Smooth muscle cell of the brain vasculature (primary cell): ENCODE data around the gene GRAMD2B.
"Not testable (repeated sequence)": the region's sequence is repeated elsewhere in the genome, so short reads cannot be mapped to it uniquely, and the experiment has no call there.

ENCODE experiments used
- DNase-seq: peaks from one replicate; pipeline ENCODE4 v3.0.0-alpha.2; 2012; ENCODE audit warnings: low read depth, low spot score

Gene GRAMD2B

DNA sequence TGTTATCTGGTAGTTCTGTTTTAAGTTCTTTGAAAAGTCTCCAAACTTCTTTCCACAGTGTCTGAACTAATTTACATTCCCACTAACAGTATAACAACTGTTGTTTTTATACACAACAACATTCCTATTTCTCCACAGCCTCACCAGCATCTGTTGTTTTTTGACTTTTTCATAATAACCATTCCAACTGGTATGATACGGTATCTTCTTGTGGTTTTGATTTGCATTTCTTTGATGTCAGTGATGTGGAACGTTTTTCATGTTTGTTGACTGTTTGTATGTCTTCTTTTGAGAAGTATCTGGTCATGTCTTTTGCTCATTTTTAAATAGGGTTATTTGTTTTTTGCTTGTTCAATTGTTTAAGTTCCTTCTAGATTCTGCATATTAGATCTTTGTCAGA is 12.6 kb upstream of the GRAMD2B start:
- DNase-seq, result no peak

DNA sequence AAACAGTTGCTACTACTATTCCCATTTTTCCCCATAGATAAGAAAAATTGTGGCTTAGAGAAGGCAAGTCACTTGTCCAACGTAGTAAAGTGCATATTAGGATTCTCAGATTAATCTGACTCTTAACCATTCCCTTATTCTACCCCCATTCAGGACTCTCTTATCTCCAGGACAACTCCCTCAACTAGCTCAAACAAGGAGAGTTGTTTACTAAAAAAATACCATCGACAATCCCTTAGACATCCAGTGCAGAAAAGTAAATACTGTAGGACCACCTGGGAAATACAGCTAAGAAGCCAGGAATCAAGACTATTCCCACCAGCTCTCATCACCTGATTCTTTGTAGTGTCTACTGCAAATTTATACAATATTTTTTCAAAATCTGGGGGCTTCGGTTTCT is 9.4 kb upstream of the GRAMD2B start:
- DNase-seq, result no peak

DNA sequence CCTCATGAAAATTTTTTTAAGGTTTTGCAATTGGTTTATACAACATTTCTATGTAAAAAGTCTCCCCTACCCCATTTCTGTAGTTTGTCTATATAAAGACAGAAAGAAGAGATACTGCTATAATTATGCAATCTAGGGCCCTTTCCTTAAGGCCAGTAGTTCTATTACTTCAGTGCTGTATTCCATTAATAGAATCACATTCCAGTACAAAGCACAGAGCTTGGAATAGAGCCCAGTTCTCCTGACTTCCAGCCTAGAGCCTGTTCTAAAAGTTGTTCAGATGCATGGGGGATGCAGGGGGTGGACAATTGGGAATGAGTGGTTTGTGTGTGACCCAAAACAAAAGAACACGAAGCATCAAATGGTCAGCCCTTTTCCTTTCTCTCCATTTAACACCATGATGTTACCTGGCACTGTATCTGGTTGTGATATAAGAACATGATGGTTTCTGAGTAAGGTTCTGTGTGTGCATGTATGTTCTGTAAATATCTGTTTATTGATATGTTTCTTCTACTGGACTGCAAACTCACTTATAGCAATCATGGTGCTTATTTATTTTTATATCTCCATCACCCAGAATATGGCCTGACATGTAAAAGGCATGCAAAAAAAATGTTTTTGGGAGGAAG is 8.2 kb upstream of the GRAMD2B start:
- peak; percentile 50 for DNase-seq

DNA sequence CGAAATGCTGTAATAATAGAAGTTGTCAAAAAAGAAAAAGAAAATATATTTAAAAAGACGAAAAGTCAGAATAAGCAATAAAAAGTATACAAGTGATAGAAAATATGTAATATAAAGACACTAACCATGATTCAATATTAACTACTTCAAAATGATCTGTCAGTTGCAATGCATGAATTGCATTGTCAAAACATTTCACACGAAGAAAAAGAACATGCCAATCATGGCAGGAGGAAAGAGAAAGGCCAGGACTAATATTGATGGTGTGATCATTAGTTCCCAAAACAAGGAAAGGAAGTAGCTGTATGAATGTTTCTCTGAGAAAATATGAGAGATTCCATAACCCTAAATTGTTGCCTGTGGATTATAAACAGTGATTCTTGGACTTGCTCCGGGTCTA is 7.4 kb upstream of the GRAMD2B start:
- no peak for DNase-seq

DNA sequence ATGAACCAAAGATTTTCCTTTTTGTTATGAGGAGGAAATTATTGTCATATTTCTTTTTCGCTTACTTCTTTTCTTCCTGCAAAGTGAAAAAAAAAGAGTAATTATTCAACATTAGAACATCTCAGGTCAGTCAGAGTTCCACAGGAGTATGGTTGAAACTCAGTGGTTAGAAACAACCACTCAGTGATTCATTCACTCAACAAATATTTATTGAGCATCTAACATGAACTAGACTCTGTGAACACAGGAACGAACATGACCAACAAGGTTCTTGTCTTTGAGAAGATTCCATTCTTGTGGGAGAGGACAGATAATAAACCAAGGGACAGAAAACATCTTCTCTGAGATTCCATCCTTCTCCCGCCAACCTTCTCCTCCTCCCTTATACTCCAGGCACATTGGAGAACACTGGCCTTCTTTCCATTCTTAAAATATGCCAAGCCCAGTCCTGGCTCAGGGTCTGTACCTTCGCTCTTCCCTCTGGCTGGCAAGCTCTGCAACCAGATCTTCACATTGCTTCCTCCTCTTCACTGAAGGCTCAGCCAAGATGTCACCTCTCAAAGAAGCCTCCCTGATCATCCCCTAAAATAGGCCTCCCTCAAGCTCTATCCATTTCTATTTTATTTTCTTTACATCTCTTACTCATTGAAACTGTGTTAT is 6.8 kb upstream of the GRAMD2B start:
- no peak for DNase-seq

DNA sequence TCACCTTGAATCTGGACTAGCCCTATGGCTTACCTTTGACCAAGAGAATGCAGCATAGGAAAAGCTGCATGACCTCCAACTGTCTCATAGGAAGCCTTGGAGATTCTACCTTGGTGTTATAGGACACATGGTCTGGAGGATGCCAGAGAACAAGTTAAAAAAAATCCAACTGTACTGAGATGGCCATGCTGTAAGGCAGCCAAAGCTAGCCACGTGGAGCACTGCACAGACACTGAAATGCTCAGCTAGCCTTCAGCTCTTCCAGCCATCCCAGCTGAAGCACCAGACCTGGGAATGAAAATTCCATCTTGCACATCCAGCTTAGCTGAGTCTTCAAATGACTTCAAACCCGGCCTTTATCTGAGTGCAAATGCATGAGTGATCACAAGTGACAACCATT is 6.0 kb upstream of the GRAMD2B start:
- DNase-seq, result no peak

DNA sequence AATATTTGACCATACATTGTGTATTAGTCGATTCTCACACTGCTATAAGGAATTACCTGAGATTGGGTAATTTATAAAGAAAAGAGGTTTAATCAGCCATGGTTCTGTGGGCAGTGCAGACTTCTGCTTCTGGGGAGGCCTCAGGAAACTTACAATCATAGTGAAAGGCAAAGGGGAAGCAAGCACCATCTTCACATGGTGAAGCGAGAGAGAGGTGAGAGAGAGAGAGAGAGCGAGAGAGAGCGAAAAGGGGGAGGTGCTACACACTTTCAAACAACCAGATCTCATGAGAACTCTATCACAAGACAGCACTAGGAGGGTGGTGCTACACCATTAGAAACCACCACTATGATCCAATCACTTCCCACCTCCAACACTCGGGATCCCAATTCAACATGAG is 4.1 kb upstream of the GRAMD2B start:
- no peak for DNase-seq

DNA sequence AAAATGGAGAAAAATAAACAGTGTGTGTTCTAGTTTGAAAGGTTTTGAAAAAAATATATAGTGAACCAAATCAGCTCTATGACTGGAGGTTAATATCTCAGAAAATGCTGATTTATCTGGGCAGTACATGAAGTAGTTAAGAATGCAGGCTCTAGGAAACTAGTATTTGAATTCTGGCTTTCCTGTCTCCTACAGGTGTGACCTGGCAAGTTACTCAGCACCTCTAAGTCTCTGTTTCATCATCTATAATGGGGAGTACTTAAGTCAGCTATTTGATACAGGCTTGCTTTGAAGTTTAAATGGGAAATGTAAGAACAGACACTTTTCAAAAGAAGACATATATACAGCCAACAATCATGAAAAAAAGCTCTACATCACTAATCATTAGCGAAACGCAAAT is 5.2 kb downstream of the GRAMD2B start:
- DNase-seq, result no peak

DNA sequence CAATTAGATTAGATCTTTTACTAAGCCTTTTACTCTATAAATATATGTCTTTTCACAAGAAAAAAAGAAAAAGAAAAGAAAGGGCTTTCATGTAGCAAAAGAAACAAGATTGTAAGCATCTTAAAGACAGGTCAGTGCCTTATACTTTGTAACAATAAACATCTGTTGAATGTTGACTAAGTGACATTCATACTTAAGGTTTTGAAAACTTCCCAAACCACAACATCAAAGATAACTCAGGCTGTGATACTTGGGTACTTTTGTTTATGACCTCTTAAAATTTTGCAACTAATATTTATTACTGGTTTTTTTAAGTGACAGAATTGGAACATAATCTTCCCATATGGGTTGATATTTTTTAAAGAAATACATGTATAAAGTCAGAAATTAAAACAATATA is 7.4 kb downstream of the GRAMD2B start:
- DNase-seq, result no peak

DNA sequence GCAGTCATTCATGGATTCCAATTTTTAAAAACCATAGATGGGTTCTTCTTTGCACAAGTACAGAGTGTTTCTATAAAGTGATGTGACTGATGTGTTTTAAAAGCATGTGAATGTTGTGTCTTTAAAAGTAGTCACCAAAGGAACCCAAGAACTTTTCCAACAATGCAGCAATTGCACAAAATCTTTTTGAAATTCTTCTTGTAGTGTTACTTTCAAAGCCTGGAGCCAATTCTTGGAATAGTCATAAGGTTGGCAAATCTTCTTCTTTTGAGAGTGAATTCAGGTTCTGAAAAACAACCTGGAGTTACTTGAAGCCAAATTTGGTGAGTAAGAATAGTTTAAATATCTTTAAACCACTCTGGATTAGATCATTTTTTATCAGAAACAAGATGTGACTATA is 10.5 kb downstream of the GRAMD2B start:
- DNase-seq, result no peak

DNA sequence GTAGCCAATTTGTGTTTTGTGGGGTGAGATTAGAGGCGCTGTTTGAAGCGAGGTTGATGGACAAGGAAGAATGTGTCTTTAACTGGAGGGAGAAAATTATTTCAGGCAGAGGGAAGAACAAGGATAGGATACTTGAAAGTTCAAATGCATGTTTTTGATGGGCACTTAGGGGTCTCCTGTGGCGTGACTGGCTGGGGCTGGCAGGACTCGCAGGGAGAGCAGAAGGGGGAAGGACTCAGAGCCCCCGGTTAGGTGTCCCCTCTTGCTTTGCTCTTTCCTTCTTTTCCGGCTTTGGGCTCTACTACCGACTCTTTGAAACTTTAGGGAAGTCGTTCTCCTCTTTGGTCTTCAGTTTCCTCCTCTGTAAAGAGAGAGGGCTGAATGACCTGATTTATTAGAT is 12.1 kb downstream of the GRAMD2B start:
- no peak for DNase-seq

DNA sequence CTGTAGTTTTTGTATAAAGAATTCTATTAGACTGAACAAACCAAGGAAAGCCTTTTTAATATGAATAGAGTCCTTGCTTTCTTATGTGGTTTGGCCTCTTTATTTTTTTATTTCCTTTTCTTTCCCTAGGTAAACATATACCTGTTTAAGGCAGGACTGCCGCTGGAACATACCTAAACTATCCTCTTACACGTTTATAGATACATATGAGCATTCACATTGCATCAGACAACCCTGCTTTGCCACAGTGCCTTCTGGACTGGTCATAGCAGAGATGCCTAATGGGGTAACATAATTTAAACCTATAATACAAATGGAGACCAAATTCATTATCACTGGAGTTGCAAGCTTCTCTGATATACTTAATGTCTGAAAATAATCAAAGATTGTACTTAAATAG is 12.5 kb downstream of the GRAMD2B start:
- no peak for DNase-seq

DNA sequence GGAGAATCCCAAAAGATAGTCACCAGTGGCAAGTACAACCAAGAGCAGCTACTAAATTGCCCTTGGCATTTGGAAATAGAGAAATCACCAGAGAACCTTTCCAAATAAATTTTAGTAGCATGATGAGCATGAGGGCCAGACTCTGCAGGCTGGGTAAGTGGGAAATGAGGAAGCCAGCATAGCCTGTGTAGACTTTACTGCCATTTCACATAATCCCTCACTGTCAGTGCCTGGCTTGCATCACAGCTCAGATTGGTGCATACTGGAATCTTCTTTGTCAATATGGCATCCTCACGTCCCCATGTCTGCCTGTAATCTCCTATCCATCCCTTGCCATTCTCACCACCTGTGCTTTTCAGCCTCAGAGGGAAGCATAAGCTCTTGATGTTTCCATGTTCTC is 14.5 kb downstream of the GRAMD2B start:
- no peak for DNase-seq

DNA sequence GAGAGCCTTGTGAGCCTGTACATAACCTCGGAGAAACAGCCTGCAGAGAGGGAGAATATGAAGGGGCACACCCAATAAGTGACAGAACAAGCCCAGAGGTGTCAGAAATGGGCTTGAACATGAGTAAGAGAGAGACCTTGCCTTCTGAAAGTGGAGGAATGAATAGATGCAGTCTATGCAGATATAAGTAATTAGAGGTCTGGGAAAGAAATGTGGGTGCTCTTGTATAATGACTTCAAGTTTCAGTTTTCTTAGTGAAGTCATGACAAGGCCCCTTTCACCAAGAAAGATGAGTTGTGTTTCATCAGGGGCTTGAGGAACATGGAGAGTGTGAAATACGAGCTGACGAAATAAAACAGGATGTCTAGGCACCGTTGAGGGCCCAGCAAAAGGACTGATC is 15.1 kb downstream of the GRAMD2B start:
- no peak for DNase-seq

DNA sequence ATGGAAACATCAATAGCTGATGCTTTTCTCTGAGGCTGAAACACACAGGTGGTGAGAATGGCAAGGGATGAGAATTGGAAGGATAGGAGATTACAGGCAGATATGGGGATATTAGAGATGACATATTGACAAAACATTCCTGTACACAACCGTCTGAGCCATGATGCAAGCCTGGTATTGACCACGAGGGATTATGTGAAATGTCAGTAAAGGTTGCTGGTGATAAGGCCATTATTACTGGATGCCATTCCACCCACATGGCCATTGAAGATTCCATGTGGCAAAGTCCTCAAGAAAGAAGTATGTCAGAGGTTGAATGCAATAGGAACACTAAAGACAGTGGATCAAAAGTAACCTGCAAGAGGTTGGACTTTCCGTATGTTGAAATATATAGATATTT is 15.7 kb downstream of the GRAMD2B start:
- DNase-seq, result no peak

DNA sequence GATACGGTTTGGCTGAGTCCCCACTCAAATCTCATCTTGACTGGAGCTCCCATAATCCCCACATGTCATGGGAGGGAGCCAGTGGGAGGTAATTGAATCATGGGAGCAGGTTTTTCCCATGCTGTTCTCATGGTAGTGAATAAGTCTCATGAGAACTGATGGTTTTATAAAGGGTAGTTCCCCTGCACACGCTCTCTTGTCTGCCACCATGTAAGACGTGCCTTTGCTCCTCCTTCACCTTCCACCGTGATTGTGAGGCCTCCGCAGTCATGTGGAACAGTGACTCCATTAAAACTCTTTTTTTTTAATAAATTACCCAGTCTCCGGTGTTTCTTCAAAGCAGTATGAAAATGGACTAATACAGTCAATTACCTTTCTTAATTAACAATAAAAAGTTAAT is 16.5 kb downstream of the GRAMD2B start:
- not testable (repeated sequence) for DNase-seq

DNA sequence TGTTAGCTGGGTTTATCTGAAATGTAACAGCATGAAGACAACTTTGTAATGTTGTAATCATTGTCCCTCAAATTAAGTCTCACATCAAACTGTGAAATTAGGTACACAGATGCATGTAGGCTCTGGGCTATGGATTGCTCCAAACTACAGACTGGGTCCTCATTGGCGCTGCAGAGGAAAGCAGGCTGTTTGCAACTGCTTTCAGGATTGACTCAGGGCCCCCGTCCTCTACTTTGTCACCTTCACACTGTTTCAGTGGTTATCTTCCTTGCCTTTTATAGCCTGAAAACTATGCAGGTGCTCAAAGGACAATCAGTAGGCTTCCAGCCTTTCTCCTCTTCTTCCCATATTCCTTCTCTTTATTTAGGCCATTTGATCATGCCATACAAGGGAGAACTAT is 18.0 kb downstream of the GRAMD2B start:
- DNase-seq, result no peak

DNA sequence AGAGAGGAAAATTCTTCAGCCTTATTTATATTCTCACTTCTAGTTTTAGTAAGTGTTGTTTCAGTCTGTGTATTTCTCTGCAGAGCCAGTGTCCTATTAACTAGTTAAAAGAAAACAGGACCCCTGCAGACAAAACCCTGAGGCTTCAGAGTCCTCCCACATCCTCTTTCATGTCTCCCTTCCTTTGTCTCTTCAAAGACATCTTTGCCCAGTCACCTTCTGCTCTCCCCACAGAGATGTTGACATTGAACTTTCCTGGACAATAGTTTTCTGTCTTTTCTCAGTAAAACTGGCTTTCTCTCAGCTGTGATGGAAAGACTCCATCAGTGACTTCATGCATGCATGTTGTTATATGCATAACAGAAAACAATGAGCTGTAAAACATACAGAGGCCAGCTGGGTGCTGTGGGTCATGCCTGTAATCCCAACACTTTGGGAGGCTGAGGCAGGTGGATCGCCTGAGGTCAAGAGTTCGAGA is 20.2 kb downstream of the GRAMD2B start:
- peak; percentile 54 for DNase-seq

DNA sequence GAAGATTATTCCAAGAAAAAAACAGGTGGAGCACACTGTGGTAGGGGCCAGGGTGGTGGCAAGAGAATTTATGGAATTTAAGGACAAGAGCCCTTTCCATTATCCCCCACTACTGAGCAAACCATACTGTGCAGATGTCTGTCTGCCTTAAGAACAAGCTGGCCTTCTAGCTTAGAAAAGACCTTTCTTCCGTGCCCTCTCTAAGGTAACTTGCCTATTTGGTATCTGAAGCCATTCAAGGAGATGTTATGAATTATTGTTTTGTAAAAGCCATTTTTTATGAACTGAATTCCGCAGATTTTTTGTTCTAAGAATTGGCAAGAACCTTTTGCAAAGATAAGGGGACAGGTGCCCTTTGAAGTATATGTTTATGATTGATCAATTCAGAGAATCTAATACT is 20.9 kb downstream of the GRAMD2B start:
- no peak for DNase-seq

DNA sequence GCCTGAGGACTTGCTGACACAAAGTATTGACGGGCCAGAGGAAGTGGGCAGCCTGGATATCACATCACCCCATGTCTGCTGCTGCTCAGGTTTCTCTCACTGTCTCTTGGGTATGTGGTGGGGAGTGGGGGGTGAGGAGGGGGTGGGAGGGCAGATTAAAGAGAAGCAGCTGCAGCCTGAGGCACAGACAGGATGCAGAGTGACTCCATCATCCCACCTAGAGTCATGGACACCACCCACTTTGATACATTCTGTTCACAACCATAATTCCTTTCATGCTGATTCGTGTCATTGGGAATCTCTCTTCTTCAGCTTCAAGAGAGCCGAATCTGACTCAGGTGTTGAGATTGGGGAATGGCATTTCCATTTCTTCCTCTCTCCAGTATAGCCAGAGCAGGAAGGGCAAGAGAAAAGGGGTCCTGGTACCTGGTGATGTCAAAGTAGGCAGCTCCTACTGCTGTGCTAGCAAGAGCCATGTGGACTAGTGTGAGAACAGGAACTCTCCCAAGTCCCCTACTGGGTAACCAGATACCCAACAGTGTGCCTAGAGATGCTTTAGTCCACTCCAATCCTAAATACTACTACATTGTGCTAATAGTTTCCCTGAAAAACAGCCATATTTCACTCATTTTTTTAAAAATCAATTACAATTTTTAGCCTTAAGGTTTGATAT is 22.4 kb downstream of the GRAMD2B start:
- no peak for DNase-seq

DNA sequence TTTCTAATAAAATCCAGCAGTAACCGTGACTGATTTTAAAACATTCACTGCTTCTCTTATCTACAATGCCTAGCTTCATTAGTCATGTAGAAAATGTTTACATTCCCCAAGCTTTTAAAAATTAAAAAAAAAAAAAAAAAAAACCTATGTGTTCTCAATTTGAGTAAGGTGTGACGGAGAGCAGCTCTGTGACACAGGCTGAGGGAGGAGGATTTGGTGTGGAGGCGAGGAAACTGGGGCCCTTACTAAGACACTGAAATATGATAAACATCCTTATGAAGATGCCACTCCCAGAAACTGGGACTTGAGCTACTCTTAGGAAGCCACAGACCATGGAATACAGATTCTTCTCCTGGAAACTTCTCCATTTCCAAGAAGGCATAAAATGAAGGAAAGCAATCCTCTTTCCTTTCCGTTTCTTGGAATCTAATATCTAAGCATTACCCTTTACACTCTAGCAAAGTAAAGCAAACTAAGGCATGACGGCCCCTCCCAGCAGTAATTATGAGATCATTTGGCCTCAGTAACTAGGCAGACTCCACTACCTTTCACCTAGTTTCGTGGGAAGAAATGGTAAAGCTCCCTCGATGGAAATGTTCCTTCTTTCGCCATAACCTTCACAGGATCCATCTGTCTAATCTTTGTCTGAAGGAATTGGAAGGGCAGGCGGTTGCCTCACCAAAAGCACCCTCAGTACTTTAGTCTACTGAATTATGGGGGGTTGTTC is 23.5 kb downstream of the GRAMD2B start:
- no peak for DNase-seq

DNA sequence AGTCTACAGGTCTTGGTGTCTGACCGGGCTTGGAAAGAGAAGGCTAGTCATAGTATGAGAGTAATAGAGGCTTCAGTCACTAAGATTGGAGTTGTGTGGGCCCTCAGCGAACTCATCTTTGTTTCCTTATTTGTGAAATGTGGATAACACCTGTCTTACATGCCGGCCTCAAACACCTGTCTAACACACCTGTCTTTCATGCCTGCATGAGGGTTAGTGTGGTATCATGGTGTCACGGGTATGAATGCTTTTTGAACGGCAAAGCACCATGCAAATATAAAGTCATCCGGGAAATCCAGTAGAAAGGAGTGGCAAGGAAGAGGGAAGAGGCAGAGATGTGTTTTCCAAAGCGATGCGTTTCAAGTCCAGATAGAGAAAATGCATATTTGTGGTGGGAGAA is 25.5 kb downstream of the GRAMD2B start:
- DNase-seq, result no peak
